Stomach (tissue), 9 donors: ENCODE results near the gene IDI1. TPM values are rescaled to one million over a fixed set of nuclear protein-coding genes. Genes with fewer than 3 reads are reported as not detected.

ENCODE experiments used
- DNase-seq, 2 donors: peaks; one replicate each; pipeline versions ENCODE4 v3.0.0 to v3.0.0-alpha.2; 2013 to 2019
- H3K27ac ChIP-seq, 5 donors: fragments of 200-600 bp in 4 of 5; sonication (generic) in 4 of 5; one replicate each; pipeline ENCODE4 v1.5.1; 2013 to 2019; ENCODE audit warnings: mild to moderate bottlenecking in 1 of 5, moderate library complexity in 1 of 5
- H3K27me3 ChIP-seq, 3 donors: fragments of 200-600 bp; sonication (generic); one replicate each; pipeline ENCODE4 v1.5.1; 2017 to 2019; ENCODE audit warnings: mixed run types in 1 of 3
- H3K36me3 ChIP-seq, 4 donors: fragments of 200-600 bp; sonication (generic); 1 replicate in 3 of 4; 2 replicates in 1 of 4; pipeline ENCODE4 v1.5.1; 2016 to 2019
- H3K4me1 ChIP-seq, 4 donors: fragments of 200-600 bp; sonication (generic); one replicate each; pipeline ENCODE4 v1.5.1; 2016 to 2019
- H3K4me3 ChIP-seq, 4 donors: fragments of 200-600 bp; sonication (generic) in 3 of 4; one replicate each; pipeline ENCODE4 v1.5.1; 2016 to 2019; ENCODE audit warnings: mild to moderate bottlenecking in 1 of 4
- H3K9me3 ChIP-seq, 4 donors: fragments of 200-600 bp; sonication (generic); one replicate each; pipeline ENCODE4 v1.5.1; 2016 to 2019
- EP300 ChIP-seq: sonication (generic); formaldehyde crosslinking; IDR thresholded peaks from one replicate; pipeline ENCODE4 v1.6.1; 2017; ENCODE audit warnings: antibody characterized with exemption
- POLR2A ChIP-seq, 4 donors: fragments of 450-650 bp; IDR thresholded peaks; one replicate each; pipeline ENCODE4 v1.6.1; 2016; ENCODE audit warnings: antibody characterized with exemption in 4 of 4, control low read depth in 2 of 4, mild to moderate bottlenecking in 1 of 4, moderate library complexity in 1 of 4
- POLR2AphosphoS5 ChIP-seq, 3 donors: sonication (generic); formaldehyde crosslinking; IDR thresholded peaks; one replicate each; pipeline ENCODE4 v1.6.1; 2016; ENCODE audit warnings: antibody characterized with exemption in 3 of 3
- WGBS, 5 donors: extraction: QIAGEN DNeasy Blood & Tissue Kit in 3 of 5; methylation state at CpG; one replicate each; pipeline versions ENCODE4 v1.1.5 to v1.1.7; 2013 to 2018; 5-methylcytosine and 5-hydroxymethylcytosine counted together
- intact Hi-C: fragments of 100-400 bp; cut with DNase I; formaldehyde crosslinking; loops from one replicate; pipeline ENCODE4 v1.15.1; 2023; ENCODE audit warnings: low total_unique reads
- polyA plus RNA-seq, 3 donors: library from polyadenylated mRNA; stranded (reverse); fragments of 200-250 nt; gene quantifications; one replicate each; pipeline ENCODE4 v1.2.3, GENCODE V29; 2013
- total RNA-seq, 5 donors: library from RNA; depleted of rRNA; stranded (reverse); fragments of >200 nt; gene quantifications; one replicate each; pipeline versions ENCODE4 v1.1.0 to v1.2.3, GENCODE V29; 2014 to 2016
- TF ChIP-seq, protein P1 (sequence below), 7 experiments: fragments of 450-650 bp in 4 of 7; fragments of 200-600 bp in 3 of 7; sonication (generic) in 3 of 7; IDR thresholded peaks; one replicate each; pipeline ENCODE4 v1.5.1; 2016 to 2019; ENCODE audit warnings: antibody characterized with exemption in 7 of 7, control low read depth in 2 of 7, mild to moderate bottlenecking in 1 of 7
- donor health status: healthy with polysubstance abuse.
- donor health status: Bipolar disorder and iron deficiency.
- donor health status: healthy.

IDI1 gene
- total and polyA plus RNA-seq, 8 donors: 18.4 to 79.1 (median 43.2) TPM

DNA sequence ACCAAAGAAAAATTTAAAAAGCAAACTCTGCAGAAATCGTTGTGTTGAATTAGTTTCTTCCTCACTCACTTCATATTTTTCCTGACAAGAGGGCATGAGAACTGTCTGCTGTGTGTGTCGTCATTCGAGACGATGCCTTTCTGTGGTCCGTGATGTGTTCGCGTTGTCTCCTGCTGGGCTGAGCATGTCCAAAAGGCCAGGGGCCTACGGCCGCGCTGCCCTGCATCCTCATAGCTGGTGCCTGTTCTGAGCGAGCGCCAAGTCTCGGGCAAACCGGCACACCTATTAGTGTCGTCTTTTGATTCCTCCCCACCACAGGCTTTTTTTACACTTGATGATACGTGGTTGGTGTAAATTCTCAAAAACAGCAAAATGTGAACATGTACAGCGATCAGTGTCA is 34.7 kb upstream of the IDI1 start:
- Histone ChIP-seq H3K27me3 (no peaks in the 10 kb centered on the region), H3K36me3 (peaks cover 67 to 100% (median 99%) of the 10 kb centered on the region in 4 donors), H3K27ac (no peak overlapping the region), H3K9me3 (no peaks in the 10 kb centered on the region), H3K4me3 (no peak overlapping the region), H3K4me1 (no peaks in the 10 kb centered on the region)
- DNase-seq: no peak
- intact Hi-C loops: no loop called here
- WGBS, 5 donors: 93 to 96% (median 94%) methylated on average over 17 of the region's 17 CpGs
- no peak for TF ChIP-seq EP300
- no peak for TF ChIP-seq POLR2AphosphoS5 (IDR thresholded peaks at IDR 0.05)
- TF ChIP-seq POLR2A (IDR thresholded peaks at IDR 0.05): no peak
- TF ChIP-seq, protein P1, sequence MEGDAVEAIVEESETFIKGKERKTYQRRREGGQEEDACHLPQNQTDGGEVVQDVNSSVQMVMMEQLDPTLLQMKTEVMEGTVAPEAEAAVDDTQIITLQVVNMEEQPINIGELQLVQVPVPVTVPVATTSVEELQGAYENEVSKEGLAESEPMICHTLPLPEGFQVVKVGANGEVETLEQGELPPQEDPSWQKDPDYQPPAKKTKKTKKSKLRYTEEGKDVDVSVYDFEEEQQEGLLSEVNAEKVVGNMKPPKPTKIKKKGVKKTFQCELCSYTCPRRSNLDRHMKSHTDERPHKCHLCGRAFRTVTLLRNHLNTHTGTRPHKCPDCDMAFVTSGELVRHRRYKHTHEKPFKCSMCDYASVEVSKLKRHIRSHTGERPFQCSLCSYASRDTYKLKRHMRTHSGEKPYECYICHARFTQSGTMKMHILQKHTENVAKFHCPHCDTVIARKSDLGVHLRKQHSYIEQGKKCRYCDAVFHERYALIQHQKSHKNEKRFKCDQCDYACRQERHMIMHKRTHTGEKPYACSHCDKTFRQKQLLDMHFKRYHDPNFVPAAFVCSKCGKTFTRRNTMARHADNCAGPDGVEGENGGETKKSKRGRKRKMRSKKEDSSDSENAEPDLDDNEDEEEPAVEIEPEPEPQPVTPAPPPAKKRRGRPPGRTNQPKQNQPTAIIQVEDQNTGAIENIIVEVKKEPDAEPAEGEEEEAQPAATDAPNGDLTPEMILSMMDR (IDR thresholded peaks at IDR 0.05): no peak

DNA sequence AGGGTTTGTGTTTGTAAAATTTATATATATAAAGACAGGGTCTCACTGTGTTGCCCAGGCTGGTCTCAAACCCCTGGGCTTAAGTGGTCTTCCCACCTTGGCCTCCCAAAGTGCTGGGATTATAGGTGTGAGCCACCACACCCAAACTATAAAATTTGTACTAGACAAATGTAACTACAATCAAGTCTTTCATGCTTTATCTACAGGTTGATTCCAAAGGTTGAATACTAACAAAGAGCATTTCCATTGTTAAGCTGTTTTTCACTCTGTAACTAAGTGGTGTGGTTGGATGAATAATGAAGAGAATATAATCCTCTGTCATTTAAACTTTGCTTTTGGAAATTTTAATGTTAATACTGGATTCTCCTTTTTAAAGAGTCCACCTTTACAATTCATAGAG is 29.7 kb upstream of the IDI1 start:
- no peak for DNase-seq
- peak overlapping the region in 1 of 5 donors; percentile 7 for H3K27ac ChIP-seq

DNA sequence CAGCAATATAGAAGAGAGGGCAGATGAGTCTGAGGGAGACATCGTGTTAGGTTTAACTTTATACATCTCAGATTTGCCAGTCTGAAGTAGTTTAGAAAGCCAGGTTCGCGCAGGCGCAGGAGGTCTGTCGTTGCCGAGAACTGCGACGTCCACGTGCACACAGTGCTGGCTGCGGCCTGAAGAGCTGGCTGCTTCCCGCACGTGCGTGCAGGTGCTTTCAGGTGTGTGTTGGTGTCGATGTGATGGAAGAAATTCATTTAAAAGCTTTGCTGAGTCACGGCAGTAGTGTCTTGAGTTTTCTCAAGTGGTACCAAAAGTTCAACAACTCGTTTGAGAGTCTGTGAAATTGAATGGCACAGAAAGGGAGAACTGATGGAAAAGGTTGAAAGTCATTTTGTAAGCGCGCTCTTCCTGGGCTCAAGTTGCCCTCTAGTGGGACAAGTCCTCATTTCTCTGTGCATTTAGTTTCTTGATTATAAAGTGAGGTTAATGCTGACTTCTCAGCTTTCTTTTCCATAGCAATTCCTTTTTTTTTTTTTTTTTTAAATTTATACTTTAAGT is 25.9 kb upstream of the IDI1 start:
- Histone ChIP-seq H3K9me3 (no peaks in the 10 kb centered on the region), H3K4me3 (no peak overlapping the region), H3K27ac (no peak overlapping the region), H3K4me1 (peaks cover 0 to 7% (median 0%) of the 10 kb centered on the region in 4 donors), H3K27me3 (no peaks in the 10 kb centered on the region), H3K36me3 (peaks cover 28 to 69% (median 64%) of the 10 kb centered on the region in 4 donors)
- WGBS, 5 donors: 86 to 90% (median 89%) methylated on average over 18 of the region's 18 CpGs
- TF ChIP-seq POLR2A (IDR thresholded peaks at IDR 0.05) (no peak), EP300 (no peak), POLR2AphosphoS5 (IDR thresholded peaks at IDR 0.05) (no peak)
- TF ChIP-seq, protein P1 (IDR thresholded peaks at IDR 0.05): peak in 1 of 7 experiments; percentile 10
- intact Hi-C loops: no loop called here
- peak in 1 of 2 donors; percentile 32 for DNase-seq

More for the DNA sequence above, 29.7 kb upstream of the IDI1 start:
- Histone ChIP-seq H3K9me3 (no peaks in the 10 kb centered on the region), H3K36me3 (peaks cover 35 to 87% (median 83%) of the 10 kb centered on the region in 4 donors), H3K27me3 (no peaks in the 10 kb centered on the region), H3K4me3 (no peak overlapping the region), H3K4me1 (no peaks in the 10 kb centered on the region)
- TF ChIP-seq, protein P1 (IDR thresholded peaks at IDR 0.05): no peak
- TF ChIP-seq POLR2A (IDR thresholded peaks at IDR 0.05) (no peak), EP300 (no peak), POLR2AphosphoS5 (IDR thresholded peaks at IDR 0.05) (no peak)
- intact Hi-C loops: no loop called here

DNA sequence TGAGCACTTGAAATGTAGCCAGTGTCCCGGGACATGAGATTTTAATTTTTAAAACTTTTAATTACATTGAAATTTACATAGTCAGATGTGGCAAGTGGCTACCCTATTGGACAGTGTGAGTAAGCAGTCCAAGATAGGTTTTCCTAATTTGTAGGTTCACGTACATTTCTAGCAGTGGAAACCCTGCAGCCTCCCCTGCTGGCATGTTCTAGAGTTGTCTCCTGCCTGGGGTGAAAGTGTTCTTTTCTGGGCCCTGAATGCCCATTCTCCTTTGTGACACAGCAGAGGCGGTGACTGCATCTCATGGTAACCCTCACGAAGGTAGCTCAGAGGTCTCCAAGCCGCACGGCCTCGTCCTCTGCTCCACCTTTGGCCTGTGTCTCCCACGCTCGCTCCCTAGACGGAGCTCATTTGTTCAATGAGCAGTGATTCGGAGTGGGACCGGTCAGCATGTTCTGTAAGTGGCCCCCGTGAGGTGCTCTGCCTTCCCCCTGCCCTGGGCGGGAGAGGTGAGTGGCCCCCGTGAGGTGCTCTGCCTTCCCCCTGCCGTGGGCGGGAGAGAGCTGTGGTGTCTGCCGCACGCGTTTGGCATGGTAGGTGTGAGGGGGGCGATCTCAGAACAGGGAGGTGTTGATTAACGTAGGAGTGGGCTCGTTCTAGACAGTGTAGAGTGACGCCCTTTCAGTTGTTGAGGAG is 25.3 kb upstream of the IDI1 start:
- Histone ChIP-seq H3K27me3 (no peaks in the 10 kb centered on the region), H3K27ac (no peak overlapping the region), H3K4me1 (peaks cover 0 to 7% (median 0%) of the 10 kb centered on the region in 4 donors), H3K9me3 (no peaks in the 10 kb centered on the region), H3K4me3 (no peak overlapping the region), H3K36me3 (peaks cover 23 to 63% (median 58%) of the 10 kb centered on the region in 4 donors)
- intact Hi-C loops: no loop called here
- DNase-seq: no peak
- TF ChIP-seq POLR2AphosphoS5 (IDR thresholded peaks at IDR 0.05): no peak
- TF ChIP-seq, protein P1 (IDR thresholded peaks at IDR 0.05): no peak
- no peak for TF ChIP-seq EP300
- TF ChIP-seq POLR2A (IDR thresholded peaks at IDR 0.05): no peak
- 92 to 94% (median 93%) methylated on average over 24 of the region's 24 CpGs for WGBS, 5 donors
